HG02840 (cell line): ENCODE measurements around the gene C1QTNF8.

Source experiments
- ATAC-seq: cut with Tn5 transposase; IDR thresholded peaks from one replicate; pipeline ENCODE4 v1.9.1; 2021; ENCODE audit warnings: mild to moderate bottlenecking, moderate library complexity, moderate number of reproducible peaks; ENCODE audit not compliant: unreplicated experiment, low FRiP score

Gene C1QTNF8

GRCh38 chr16:1096169-1097082 lies at the start of gene C1QTNF8:
C1QTNF8 (minus strand) TSS chr16:1096244; CDS start chr16:1094922, 1,322 bp downstream.
- no peak for ATAC-seq

DNA sequence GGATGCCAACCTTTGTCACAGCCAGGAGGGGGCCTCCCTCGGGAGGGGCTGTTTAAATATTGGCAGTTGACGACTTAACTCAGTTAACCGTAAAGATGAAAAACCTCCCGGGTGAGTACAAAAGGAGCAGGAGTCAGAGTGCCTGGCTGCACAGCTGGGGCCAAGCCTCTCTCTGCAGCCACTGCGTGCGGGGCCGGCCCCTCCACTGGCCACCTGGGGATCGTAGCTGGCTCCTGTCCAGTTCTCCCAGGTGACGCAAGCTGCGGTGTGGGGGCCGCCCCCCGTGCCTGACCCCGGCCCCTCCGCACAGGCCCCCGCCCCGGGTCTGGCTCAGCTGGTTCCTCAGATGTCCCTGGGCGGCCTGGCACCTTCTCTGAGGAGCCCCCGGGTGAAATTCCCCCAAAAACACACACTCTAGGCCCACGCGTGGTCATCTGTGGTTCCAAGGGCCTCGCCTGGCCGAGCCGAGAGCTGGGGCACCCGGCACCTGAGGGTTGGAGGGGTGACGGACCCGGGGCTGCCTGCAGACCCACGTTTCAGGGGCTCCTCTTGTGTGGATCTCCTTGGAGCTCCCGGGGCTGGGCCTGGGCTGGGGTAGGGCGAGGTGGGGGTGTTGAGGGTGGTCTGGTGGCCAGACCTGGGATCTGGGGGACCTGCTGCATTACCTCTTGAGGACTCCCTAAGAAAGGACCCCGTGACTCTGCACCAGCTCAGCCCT lies 49.5 kb upstream of the C1QTNF8 start:
- no peak for ATAC-seq

DNA sequence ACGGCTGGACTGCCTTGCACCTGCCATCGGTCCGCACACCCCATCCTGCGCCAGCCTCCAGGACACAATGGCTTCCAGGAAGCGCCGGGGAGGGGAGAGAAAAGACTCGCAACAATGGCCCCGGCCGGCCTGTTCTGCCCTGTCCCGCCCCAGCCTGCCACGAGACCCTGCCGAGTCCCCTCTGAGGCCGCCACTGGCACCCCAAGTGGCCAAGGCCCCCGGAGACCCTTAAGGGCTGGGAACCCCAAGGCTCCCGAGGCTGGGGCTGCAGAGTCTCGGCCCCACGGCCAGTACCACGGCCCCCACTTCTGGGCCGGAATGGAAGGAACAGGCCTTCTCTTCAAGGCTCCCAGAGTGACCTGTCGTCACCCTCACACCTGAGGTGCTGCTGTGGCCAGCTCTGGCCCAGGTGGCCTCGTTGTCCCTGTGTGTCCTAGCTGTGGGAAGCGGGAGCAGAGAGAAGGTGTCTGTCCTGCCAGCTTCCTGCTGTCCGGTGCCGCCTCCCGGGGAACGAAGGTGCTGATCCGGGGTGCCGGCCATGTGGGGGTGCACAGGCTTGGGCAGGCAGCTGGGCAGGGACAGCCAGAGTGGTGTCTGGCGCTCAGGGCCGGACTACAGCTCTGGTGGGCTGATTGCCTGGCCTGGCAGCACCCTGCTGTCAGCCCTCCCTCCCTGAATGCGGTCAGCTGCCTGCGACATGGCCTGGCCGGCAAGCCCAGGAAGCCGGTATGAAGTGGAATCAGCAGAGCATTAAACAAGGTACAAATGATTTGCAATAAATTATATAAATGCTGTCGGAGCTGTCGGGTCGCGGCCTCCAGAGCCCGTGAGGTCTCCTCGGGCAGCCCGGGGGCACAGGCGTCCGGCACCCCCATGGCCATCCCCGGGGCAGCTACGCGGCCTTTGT lies 48.7 kb upstream of the C1QTNF8 start:
- no peak for ATAC-seq

GRCh38 chr16:1143761-1144450 lies 47.9 kb upstream of the C1QTNF8 start:
- ATAC-seq: no peak

- no peak for ATAC-seq
Observed at GRCh38 chr16:1142911-1143310, 46.9 kb upstream of the C1QTNF8 start.

DNA sequence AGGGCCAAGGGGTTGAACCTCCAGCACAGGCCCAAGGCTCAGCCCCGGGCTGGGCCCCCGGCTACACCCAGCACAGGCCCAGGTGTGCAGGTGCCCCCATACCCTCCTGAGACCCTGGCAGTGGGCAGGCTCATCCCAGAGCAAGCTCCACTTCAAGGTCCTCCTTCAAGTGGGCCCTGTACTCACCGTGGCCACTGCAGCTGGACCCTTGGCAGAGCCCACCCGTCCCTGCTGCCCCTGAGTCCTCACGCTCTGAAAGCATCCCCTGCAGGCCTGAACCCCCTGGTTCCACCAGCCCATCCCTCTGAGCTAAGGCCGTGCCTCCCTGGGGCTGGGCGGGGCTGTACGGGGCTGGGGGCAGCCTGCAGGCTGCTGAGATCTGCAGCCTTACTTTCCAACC lies 45.7 kb upstream of the C1QTNF8 start:
- ATAC-seq: no peak

- ATAC-seq: no peak
Observed at GRCh38 chr16:1141191-1141590, 45.1 kb upstream of the C1QTNF8 start.

DNA sequence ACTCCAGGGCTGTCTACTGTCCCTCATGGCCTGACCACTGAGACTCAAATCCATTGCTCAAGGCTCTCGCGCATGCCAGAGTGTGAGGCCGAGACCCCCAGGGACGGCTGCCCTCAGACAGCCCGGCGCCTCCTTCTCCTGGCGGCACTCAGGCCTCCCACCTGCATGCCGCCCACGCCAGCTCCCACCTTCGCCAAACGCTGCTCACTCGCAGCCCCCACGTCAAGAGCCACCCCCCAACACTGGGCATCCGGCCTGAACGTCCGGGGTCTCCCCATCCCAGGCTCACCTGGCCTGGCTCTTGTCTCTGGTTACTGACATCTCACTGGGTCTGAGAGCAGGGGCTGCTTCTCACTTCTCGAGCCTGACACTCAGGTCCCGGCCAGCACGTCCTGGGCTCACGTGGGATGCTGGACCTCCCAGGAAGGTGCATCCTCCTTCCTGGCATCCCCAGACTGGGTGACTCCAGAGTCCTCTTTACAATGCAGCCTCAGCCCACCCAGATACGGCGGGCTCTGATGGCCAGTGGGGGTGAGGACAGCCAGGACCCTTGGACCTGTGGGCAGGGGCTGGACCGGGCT lies 44.6 kb upstream of the C1QTNF8 start:
- no peak for ATAC-seq

DNA sequence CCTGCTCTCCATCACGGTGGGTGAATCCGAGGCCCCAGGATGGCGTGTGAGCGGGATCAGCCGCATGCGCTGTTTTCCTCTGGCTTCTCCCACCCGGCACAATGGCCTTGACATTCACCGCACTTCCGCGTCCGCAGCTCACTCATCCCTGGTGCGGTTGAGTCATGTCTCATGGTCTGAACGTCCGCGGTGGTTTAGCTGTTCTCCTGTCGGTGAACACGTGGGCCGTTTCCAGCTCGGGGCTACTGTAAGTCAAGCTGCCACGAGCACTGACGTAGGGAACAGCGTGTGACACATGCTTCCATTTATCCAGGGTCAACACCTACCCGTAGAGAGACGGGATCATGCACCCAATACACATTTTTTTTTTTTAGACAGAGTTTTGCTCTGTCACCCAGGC lies 41.6 kb upstream of the C1QTNF8 start:
- ATAC-seq: no peak

DNA sequence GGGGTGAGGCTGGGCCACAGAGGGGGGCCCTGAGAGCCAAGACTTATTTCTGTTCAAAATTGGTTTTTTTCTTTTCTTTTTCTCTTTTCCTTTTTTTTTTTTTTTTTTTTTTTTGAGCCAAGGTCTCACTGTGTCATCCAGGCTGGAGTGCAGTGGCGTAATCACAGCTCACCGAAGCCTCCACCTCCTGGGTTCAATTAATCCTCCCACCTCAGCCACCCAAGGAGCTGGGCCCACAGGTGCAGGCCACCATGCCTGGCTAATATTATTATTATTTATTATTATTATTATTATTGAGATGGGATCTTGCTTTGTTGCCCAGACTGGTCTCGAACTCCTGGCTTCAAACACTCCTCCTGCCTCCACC lies 39.4 kb upstream of the C1QTNF8 start:
- ATAC-seq: no peak

- no peak for ATAC-seq
Observed at GRCh38 chr16:1134776-1135458, 38.9 kb upstream of the C1QTNF8 start.

GRCh38 chr16:1133810-1134520 lies 37.9 kb upstream of the C1QTNF8 start:
- ATAC-seq: no peak

GRCh38 chr16:1133271-1133670 lies 37.2 kb upstream of the C1QTNF8 start:
- ATAC-seq: no peak

GRCh38 chr16:1132431-1132830 lies 36.4 kb upstream of the C1QTNF8 start:
- no peak for ATAC-seq

DNA sequence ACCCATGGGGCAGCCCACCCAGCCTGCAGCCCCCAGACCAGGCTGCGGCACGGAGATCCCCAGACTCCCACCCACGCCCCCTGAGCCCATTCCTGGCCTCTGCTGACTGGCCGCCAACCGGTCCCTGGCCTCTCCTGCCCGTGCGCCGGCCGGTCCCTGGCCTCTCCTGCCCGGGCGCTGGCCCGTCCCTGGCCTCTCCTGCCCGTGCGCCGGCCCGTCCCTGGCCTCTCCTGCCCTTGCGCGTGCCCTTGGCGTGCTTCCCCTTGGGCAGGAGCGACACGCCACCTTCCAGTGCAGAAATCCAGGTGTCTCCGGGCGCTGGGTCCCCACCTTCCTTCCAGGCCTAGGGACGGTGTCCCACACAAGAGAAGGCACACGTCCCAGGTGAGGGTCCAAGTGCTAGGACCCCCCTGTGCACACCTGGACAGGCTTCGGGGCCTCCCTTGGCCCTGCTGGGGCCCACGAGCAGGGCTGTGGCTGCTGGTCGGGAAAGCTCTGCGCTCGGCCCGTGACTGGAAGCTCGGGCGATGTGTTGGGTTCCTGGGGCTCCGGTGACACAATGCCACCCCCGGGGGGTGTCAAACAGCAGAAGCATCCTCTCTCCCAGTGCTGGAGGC lies 35.4 kb upstream of the C1QTNF8 start:
- ATAC-seq: no peak

DNA sequence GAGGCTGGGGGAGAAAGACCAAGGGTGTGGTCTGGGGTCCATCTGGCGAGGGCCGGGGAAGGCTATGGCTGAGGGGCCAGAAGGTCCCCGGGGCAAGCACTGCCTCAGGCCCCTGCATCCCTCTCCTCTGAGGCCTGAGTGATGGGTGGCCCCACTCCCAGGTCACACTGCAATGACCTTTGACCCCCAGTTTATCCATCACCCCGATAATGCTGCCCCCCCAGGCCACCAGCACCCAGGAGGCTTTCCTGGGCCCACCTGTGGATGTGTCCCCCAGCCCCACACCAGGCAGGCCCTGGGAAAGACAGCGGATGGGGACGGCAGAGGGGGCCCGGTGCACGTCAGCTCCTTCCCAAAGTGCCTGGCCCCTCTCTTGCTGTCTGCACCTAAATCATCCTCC lies 34.3 kb upstream of the C1QTNF8 start:
- no peak for ATAC-seq

DNA sequence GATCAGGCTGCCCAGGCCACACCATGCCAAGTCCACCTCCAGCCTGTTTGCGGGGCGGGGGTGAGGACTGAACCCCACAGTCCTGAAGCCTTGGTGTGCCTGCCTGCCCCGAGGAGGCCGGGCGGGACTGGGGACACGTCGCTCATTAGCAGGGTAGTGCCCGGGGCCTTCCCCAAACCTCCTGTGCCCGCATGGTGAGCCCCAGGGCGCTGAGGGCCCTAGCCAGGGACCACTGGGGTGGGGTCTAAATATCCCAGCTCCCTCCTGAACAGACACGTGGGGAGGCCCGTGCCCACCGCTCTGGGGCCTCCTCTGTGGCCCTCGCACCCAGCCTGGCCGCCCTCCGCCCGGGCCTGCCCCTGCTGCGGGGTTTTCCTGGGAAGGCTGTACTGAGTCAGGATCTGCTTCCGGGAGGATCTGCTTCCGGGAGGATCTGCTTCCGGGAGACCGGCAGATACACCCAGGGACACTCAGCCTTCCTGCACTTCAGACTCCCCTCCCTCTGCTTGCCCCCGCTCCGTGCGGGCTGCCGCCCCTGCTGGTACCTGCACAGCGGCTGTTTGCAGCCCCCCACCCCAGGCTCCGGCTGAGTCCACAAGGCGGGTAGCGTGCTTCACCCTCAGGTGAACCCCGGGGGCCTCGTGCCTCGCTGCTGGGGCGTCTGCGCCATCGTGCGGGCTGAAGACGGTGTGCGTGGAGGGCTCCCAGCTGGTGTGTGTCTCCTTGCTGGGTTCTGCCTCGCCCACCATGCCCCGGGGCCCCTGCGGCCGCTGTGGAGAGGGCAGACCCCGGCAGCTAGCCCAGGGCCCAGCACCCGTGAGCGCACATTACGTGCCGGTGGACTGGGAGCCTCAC lies 33.3 kb upstream of the C1QTNF8 start:
- no peak for ATAC-seq
